T-cell (primary cell): ENCODE data around the gene MX1. TPM values are rescaled to one million over a fixed set of nuclear protein-coding genes. Genes with fewer than 3 reads are reported as not detected.

Source experiments
- ATAC-seq, 4 experiments: fragments of 200-7000 bp in 3 of 4; fragments of 150-1000 bp in 1 of 4; cut with Tn5 transposase; replicated peaks in 1 of 4; 1 replicate in 3 of 4; 2 replicates in 1 of 4; pipeline ENCODE4 v1.10.0; 2021; ENCODE audit warnings: moderate library complexity in 3 of 4, mild to moderate bottlenecking in 2 of 4, moderate number of reproducible peaks in 1 of 4
- CTCF ChIA-PET, 2 donors: fragments of 300-600 bp; sonication (Branson Sonifier 250); formaldehyde crosslinking; loops; one replicate each; lab custom pipeline; 2022; ENCODE audit warnings: antibody characterized with exemption in 2 of 2; lab: Charles Lee
- POLR2A ChIA-PET, 2 donors: fragments of 300-600 bp; sonication (Branson Sonifier 250); formaldehyde crosslinking; loops; one replicate each; lab custom pipeline; 2022; ENCODE audit warnings: antibody characterized with exemption in 2 of 2; lab: Charles Lee
- DNase-seq, 35 experiments: peaks; one replicate each; pipeline versions ENCODE4 v3.0.0 to v3.0.0-alpha.2; 2013 to 2023
- H3K27ac ChIP-seq: one replicate; pipeline ENCODE4 v1.5.1; 2013; ENCODE audit warnings: low read length
- H3K27me3 ChIP-seq, 2 experiments: replicated peaks in 1 of 2; 1 replicate in 1 of 2; 2 replicates in 1 of 2; pipeline versions ENCODE4 v1.6.1 to v1.7.0; 2013; ENCODE audit warnings: low read length in 1 of 2, mixed read lengths in 1 of 2; ENCODE audit not compliant: control insufficient read depth in 2 of 2, insufficient read depth in 2 of 2; ENCODE audit errors: extremely low read depth in 1 of 2
- H3K36me3 ChIP-seq, 2 donors: 1 replicate in 1 of 2; 2 replicates in 1 of 2; pipeline versions ENCODE4 v1.6.1 to v1.7.0; 2013; ENCODE audit warnings: low read length in 1 of 2; ENCODE audit not compliant: control insufficient read depth in 2 of 2, insufficient read depth in 1 of 2; ENCODE audit errors: extremely low read depth in 1 of 2
- H3K4me1 ChIP-seq, 2 experiments: 1 replicate in 1 of 2; 2 replicates in 1 of 2; pipeline versions ENCODE4 v1.6.1 to v1.7.0; 2013; ENCODE audit warnings: low read length in 2 of 2, mixed read lengths in 1 of 2; ENCODE audit not compliant: insufficient read depth in 2 of 2, control insufficient read depth in 1 of 2; ENCODE audit errors: extremely low read depth in 1 of 2
- H3K4me3 ChIP-seq, 2 donors: 1 replicate in 1 of 2; 2 replicates in 1 of 2; pipeline versions ENCODE4 v1.5.1 to v1.7.0; 2013; ENCODE audit warnings: mild to moderate bottlenecking in 2 of 2, low read length in 1 of 2, moderate library complexity in 1 of 2; ENCODE audit not compliant: control insufficient read depth in 1 of 2; ENCODE audit errors: extremely low read depth in 1 of 2
- H3K9me3 ChIP-seq: 2 replicates; pipeline ENCODE4 v1.7.0; 2013
- H3K27ac Mint-ChIP-seq, 2 donors: one replicate each; pipeline ENCODE4 v1.8.0; 2020 to 2021; ENCODE audit warnings: mild to moderate bottlenecking in 2 of 2, mixed read lengths in 2 of 2
- H3K27me3 Mint-ChIP-seq, 2 donors: one replicate each; pipeline ENCODE4 v1.8.0; 2021 to 2022; ENCODE audit warnings: mixed read lengths in 2 of 2
- H3K36me3 Mint-ChIP-seq: one replicate; pipeline ENCODE4 v1.8.0; 2021; ENCODE audit warnings: mixed read lengths
- H3K4me1 Mint-ChIP-seq, 3 donors: one replicate each; pipeline ENCODE4 v1.8.0; 2020 to 2022; ENCODE audit warnings: mixed read lengths in 3 of 3, mild to moderate bottlenecking in 1 of 3
- H3K4me3 Mint-ChIP-seq, 3 donors: one replicate each; pipeline ENCODE4 v1.8.0; 2020 to 2022; ENCODE audit warnings: mild to moderate bottlenecking in 3 of 3, mixed read lengths in 3 of 3, moderate library complexity in 3 of 3
- H3K9me3 Mint-ChIP-seq, 3 donors: one replicate each; pipeline ENCODE4 v1.8.0; 2020 to 2022; ENCODE audit warnings: mixed read lengths in 3 of 3
- WGBS: methylation state at CpG from one replicate; pipeline ENCODE4 v1.1.5; 2013; ENCODE audit warnings: missing lambda C conversion rate; ENCODE audit not compliant: insufficient coverage; 5-methylcytosine and 5-hydroxymethylcytosine counted together
- total RNA-seq, 35 experiments: library from RNA in 6 of 35; stranded (reverse) in 6 of 35; fragments of 120-200 nt in 1 of 35; gene quantifications; one replicate each; pipeline versions ENCODE4 v1.2.1 to v1.2.4 and lab custom pipeline; 2013 to 2026

Gene MX1
- total RNA-seq, 5 donors from 2014 or later (not counting 1 experiment from before 2014, with no cell fraction given): 55.2 to 82.5 (median 68.7) TPM

- Mint-ChIP-seq H3K4me1 (peaks cover 4 to 10% (median 7%) of the 10 kb centered on the region in 3 donors), H3K4me3 (no peak overlapping the region), H3K27ac (no peak overlapping the region), H3K36me3 (peaks cover 59% of the 10 kb centered on the region), H3K27me3 (no peaks in the 10 kb centered on the region), H3K9me3 (peaks cover 0 to 5% (median 4%) of the 10 kb centered on the region in 3 donors)
- CTCF ChIA-PET: interaction anchor here (1.0 to 4.2 kb wide), 4 partner anchors 173 to 177 kb away, joined by 4 to 39 read pairs (median 5); no protein-coding TSS in a partner anchor
- Histone ChIP-seq H3K27me3 (no peaks in the 10 kb centered on the region), H3K27ac (no peak overlapping the region), H3K4me3 (no peak overlapping the region), H3K4me1 (no peaks in the 10 kb centered on the region), H3K36me3 (peaks cover 5 to 28% of the 10 kb centered on the region in 2 donors), H3K9me3 (no peaks in the 10 kb centered on the region)
- ATAC-seq: peak in 3 of 4 experiments; percentile 11 to 20 (median 16)
- WGBS: 100% methylated on average over 4 of the region's 9 CpGs
- peak in 1 of 35 experiments; percentile 3 for DNase-seq
- POLR2A ChIA-PET: no interaction called here
Measured at GRCh38 chr21:41459884-41460534, 34.0 kb downstream of the MX1 start.

- no peaks in the 10 kb centered on the region for H3K4me1 ChIP-seq
- peaks cover 4 to 10% (median 7%) of the 10 kb centered on the region in 3 donors for H3K4me1 Mint-ChIP-seq
- no peak overlapping the region for H3K4me3 Mint-ChIP-seq
- H3K36me3 ChIP-seq: peaks cover 5 to 20% of the 10 kb centered on the region in 2 donors
- peak overlapping the region in 1 of 2 donors; percentile 55 for H3K27ac Mint-ChIP-seq
- no peak overlapping the region for H3K4me3 ChIP-seq
- no peaks in the 10 kb centered on the region for H3K9me3 ChIP-seq
- ATAC-seq (peak; percentile 45 to 81 (median 76)), DNase-seq (peak; percentile 8 to 65 (median 41))
- no peaks in the 10 kb centered on the region for H3K27me3 ChIP-seq
- H3K27ac ChIP-seq: no peak overlapping the region
- POLR2A ChIA-PET: no interaction called here
- WGBS: 75% methylated on average over 9 of the region's 17 CpGs
- CTCF ChIA-PET: interaction anchor here (1.0 to 4.2 kb wide), 4 partner anchors 174 to 178 kb away, joined by 4 to 39 read pairs (median 5); no protein-coding TSS in a partner anchor
- peaks cover 0 to 5% (median 4%) of the 10 kb centered on the region in 3 donors for H3K9me3 Mint-ChIP-seq
- no peaks in the 10 kb centered on the region for H3K27me3 Mint-ChIP-seq
- H3K36me3 Mint-ChIP-seq: peaks cover 53% of the 10 kb centered on the region
Measured at GRCh38 chr21:41460578-41461527, 34.8 kb downstream of the MX1 start.

GRCh38 chr21:41465176-41465781, 39.2 kb downstream of the MX1 start:
- Histone ChIP-seq H3K27me3 (peaks cover 0 to 34% of the 10 kb centered on the region in 2 experiments), H3K36me3 (no peaks in the 10 kb centered on the region), H3K4me1 (no peaks in the 10 kb centered on the region), H3K27ac (no peak overlapping the region), H3K4me3 (no peak overlapping the region), H3K9me3 (no peaks in the 10 kb centered on the region)
- Mint-ChIP-seq H3K36me3 (peaks cover 18% of the 10 kb centered on the region), H3K27me3 (peaks cover 13 to 29% of the 10 kb centered on the region in 2 donors), H3K9me3 (peaks cover 0 to 5% (median 4%) of the 10 kb centered on the region in 3 donors), H3K27ac (no peak overlapping the region), H3K4me1 (peaks cover 5 to 15% (median 11%) of the 10 kb centered on the region in 3 donors), H3K4me3 (no peak overlapping the region)
- 100% methylated on average over 1 of the region's 4 CpGs for WGBS
- ChIA-PET POLR2A (no interaction called here), CTCF (no interaction called here)
- DNase-seq (no peak), ATAC-seq (no peak)

- no peak for DNase-seq
- Mint-ChIP-seq H3K4me3 (no peak overlapping the region), H3K9me3 (peaks cover 0 to 5% (median 4%) of the 10 kb centered on the region in 3 donors), H3K27ac (no peak overlapping the region), H3K27me3 (peaks cover 16 to 29% of the 10 kb centered on the region in 2 donors), H3K4me1 (peaks cover 2 to 10% (median 9%) of the 10 kb centered on the region in 3 donors), H3K36me3 (peaks cover 12% of the 10 kb centered on the region)
- peaks cover 0 to 43% of the 10 kb centered on the region in 2 experiments for H3K27me3 ChIP-seq
- ChIA-PET POLR2A (no interaction called here), CTCF (interaction anchor here in 1 of 2 donors (1.0 kb wide), 1 partner anchor 183 kb away, joined by 3 read pairs; no protein-coding TSS in a partner anchor)
- no peaks in the 10 kb centered on the region for H3K36me3 ChIP-seq
- 89% methylated on average over 17 of the region's 23 CpGs for whole genome bisulfite sequencing
- no peaks in the 10 kb centered on the region for H3K4me1 ChIP-seq
- no peak for ATAC-seq
- H3K4me3 ChIP-seq: no peak overlapping the region
- no peak overlapping the region for H3K27ac ChIP-seq
- no peaks in the 10 kb centered on the region for H3K9me3 ChIP-seq
Measured at GRCh38 chr21:41466024-41466820, 40.2 kb downstream of the MX1 start.

- no peak overlapping the region for H3K4me3 Mint-ChIP-seq
- H3K4me1 ChIP-seq: no peaks in the 10 kb centered on the region
- H3K4me1 Mint-ChIP-seq: peaks cover 2 to 9% (median 8%) of the 10 kb centered on the region in 3 donors
- no peak overlapping the region for H3K27ac ChIP-seq
- H3K36me3 Mint-ChIP-seq: no peaks in the 10 kb centered on the region
- H3K9me3 ChIP-seq: no peaks in the 10 kb centered on the region
- H3K36me3 ChIP-seq: no peaks in the 10 kb centered on the region
- 7% methylated on average over 2 of the region's 5 CpGs for WGBS
- H3K4me3 ChIP-seq: no peak overlapping the region
- ChIA-PET CTCF (no interaction called here), POLR2A (no interaction called here)
- H3K27me3 Mint-ChIP-seq: peaks cover 20 to 38% of the 10 kb centered on the region in 2 donors
- no peaks in the 10 kb centered on the region for H3K9me3 Mint-ChIP-seq
- DNase-seq (no peak), ATAC-seq (no peak)
- no peak overlapping the region for H3K27ac Mint-ChIP-seq
- H3K27me3 ChIP-seq: peaks cover 0 to 68% of the 10 kb centered on the region in 2 experiments
Measured at GRCh38 chr21:41470054-41470453, 44.0 kb downstream of the MX1 start.
